ENCODE measurements around the gene EFR3B.
"Not testable (repeated sequence)": the region's sequence is repeated elsewhere in the genome, so short reads cannot be mapped to it uniquely, and the experiment has no call there.

The EFR3B gene

DNA sequence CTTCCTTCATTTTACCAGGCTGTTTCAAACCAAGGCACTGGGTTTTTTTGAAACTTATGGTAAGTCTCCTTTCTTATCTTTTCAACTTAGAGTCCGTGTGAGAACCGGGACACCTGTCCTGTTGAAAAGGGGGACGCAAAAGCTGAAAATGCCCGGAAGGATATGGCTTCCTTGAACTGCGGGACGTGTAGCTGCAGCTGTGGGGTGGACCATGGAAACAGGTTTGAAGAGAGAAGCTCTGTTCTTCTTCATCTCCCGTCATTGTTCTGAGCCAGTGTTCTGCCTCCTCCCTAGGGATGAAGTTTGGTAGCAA is 40.6 kb upstream of the EFR3B start:
- TF ChIP-seq, protein P1, sequence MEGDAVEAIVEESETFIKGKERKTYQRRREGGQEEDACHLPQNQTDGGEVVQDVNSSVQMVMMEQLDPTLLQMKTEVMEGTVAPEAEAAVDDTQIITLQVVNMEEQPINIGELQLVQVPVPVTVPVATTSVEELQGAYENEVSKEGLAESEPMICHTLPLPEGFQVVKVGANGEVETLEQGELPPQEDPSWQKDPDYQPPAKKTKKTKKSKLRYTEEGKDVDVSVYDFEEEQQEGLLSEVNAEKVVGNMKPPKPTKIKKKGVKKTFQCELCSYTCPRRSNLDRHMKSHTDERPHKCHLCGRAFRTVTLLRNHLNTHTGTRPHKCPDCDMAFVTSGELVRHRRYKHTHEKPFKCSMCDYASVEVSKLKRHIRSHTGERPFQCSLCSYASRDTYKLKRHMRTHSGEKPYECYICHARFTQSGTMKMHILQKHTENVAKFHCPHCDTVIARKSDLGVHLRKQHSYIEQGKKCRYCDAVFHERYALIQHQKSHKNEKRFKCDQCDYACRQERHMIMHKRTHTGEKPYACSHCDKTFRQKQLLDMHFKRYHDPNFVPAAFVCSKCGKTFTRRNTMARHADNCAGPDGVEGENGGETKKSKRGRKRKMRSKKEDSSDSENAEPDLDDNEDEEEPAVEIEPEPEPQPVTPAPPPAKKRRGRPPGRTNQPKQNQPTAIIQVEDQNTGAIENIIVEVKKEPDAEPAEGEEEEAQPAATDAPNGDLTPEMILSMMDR (IDR thresholded peaks at IDR 0.05; ENCODE audit: control extremely low read depth, extremely low read depth, low read depth, missing control alignments) = no peak
- DNase-seq (ENCODE audit: extremely low spot score) = no peak
- CTCF ChIA-PET = no interaction called here
- POLR2A ChIA-PET = no interaction called here

DNA sequence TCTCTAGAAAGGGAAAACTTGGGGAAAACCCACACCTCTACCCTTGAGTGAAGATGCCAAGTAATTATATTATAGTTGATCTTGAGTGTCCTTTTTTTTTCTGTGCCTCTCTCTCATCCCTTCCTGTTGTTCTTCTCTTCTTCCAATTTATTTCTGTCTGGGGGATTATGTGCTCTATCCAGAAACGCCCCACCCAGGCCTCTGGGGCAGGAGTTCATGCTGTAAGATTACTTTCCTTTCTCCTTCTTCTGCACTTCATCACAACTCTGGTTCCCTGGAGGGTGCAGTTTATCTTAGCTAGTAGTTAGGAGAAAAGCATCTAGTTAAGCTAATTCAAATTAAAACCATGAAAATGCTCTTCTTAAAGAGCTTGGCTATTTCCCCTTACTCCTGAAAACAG is 39.8 kb upstream of the EFR3B start:
- no peak for DNase-seq (ENCODE audit: extremely low spot score)
- ChIA-PET POLR2A (interaction anchor here (0.7 kb wide), 1 partner anchor 39 kb away, joined by 3 read pairs; no protein-coding TSS in a partner anchor), CTCF (interaction anchor here (1.0 kb wide), 1 partner anchor 26 kb away, joined by 3 read pairs; no protein-coding TSS in a partner anchor)
- TF ChIP-seq, protein P1 (IDR thresholded peaks at IDR 0.05; ENCODE audit: control extremely low read depth, extremely low read depth, low read depth, missing control alignments) = no peak

DNA sequence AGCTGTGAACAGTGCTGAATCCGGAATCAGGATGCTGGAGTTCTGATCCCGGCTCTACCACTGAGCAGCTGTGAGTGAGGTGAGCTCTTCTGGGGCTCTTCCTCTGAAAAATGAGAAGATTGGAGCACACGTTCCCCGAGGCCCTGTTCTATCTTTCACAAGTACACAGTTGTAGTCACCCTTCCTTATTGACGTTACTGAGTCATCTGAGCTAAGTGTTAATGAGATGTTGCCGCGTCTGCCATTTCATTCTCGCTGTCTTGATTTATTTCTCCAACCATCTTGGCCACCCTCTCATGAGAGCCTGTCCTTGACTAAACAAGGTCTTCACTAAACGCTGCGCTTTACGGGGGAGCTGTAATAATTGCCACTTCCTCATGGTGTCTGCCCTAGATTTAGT is 31.9 kb upstream of the EFR3B start:
- ChIA-PET CTCF (interaction anchor here (0.9 to 2.1 kb wide), 5 partner anchors 14 to 134 kb away, joined by 3 to 15 read pairs (median 3); no protein-coding TSS in a partner anchor), POLR2A (no interaction called here)
- TF ChIP-seq, protein P1 (IDR thresholded peaks at IDR 0.05; ENCODE audit: control extremely low read depth, extremely low read depth, low read depth, missing control alignments) = no peak
- no peak for DNase-seq (ENCODE audit: extremely low spot score)

DNA sequence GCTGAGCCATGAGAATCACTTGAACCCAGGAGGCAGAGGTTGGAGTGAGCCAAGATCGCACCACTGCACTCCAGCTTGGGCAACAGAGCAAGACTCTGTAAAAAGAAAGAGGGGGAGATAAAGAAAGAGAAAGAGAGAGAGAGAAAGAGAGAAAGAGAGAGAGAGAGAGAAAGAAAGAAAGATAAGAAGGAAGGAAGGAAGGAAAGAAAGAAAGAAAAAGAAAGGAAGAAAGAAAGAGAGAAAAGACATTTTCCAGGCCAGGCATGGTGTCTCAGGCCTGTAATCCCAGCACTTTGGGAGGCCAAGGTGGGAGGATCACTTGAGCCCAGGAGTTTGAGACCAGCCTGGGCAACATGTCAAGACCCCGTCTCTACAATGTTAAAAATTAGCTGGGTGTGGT is 30.5 kb upstream of the EFR3B start:
- CTCF ChIA-PET = interaction anchor here (1.3 to 2.1 kb wide), 3 partner anchors 15 to 39 kb away, joined by 3 to 15 read pairs (median 3); no protein-coding TSS in a partner anchor
- POLR2A ChIA-PET = interaction anchor here (0.6 kb wide), 1 partner anchor 719 kb away, joined by 3 read pairs; no protein-coding TSS in a partner anchor
- not testable (repeated sequence) for DNase-seq (ENCODE audit: extremely low spot score)

DNA sequence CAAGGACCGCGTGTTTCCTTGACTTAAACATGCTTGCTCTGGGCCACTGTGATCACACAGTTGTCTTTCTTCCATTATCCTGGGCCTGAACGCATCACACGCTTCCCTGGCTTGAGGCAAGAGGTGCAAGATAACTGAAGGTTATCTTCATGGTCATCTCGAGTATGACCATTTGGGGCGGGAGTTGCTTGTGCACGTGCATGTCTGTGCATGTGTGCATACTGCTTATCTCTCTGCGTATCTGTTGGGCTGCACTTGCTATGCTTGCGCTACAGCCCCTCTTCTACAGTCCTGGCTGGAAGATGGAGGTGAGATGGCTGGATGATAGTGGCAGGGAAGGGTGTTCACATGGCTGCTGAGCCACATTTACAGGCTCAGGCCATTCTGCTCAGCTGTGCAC is 27.2 kb upstream of the EFR3B start:
- ChIA-PET POLR2A (no interaction called here), CTCF (no interaction called here)
- TF ChIP-seq, protein P1 (IDR thresholded peaks at IDR 0.05; ENCODE audit: control extremely low read depth, extremely low read depth, low read depth, missing control alignments) = no peak

DNA sequence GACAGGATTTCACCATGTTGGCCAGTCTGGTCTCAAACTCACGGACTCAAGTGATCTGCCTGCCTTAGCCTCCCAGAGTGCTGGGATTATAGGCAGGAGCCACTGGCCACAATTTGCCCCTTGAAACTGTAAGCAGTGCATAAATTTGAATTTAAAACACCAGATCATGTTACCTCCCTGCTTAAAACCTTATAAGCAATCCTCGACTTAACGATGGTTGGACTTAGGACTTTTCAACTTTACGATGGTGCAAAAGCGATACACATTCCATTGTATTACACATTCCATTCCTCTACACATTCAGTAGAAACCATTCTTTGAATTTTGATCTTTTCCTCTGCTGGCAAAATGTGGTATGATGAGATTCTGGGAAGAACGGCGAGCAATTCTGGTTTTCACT is 23.2 kb upstream of the EFR3B start:
- ChIA-PET POLR2A (no interaction called here), CTCF (no interaction called here)
- TF ChIP-seq, protein P1 (IDR thresholded peaks at IDR 0.05; ENCODE audit: control extremely low read depth, extremely low read depth, low read depth, missing control alignments) = no peak
- no peak for DNase-seq (ENCODE audit: extremely low spot score)

More for the DNA sequence above, 27.2 kb upstream of the EFR3B start:
- no peak for DNase-seq (ENCODE audit: extremely low spot score)

DNA sequence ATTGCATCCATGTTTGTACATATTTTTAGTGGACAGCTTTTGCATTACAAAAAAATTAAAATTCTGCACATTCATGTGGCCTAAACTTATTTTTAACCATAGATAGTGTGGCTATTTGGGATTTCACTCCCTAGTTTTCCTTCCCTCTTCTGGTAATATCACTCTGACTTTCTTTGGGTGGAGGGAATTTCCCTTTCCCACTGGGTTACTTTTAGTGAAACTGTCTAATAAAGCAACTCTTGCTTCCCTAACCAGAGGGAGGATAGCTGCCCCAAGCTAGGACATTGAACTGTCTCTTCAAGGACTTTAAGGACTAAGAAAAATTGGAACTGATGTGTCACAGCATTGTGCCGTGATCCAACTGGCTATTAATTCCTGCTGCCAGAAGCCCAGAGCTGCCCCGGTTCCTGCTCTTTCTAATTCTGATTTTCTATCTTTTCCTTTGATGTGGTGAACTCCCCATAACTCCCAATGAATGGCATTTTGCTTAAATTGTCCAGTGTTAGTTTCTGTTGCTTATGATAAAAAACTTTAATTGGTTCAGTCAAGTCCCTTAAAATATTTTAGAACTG is 20.0 kb upstream of the EFR3B start:
- no peak for DNase-seq (ENCODE audit: extremely low spot score)
- ChIA-PET POLR2A (no interaction called here), CTCF (no interaction called here)
- TF ChIP-seq, protein P1 (IDR thresholded peaks at IDR 0.05; ENCODE audit: control extremely low read depth, extremely low read depth, low read depth, missing control alignments) = no peak

All from GM10248 (cell line).